CD4-positive, alpha-beta T cell treated with Interleukin-6 at 100 ng/mL for 8 hours (primary cell): ENCODE measurements around the gene CYB561D1.

Experiments used
- DNase-seq: peaks from one replicate; pipeline ENCODE4 v3.0.0-alpha.2; 2020; ENCODE audit warnings: mixed read lengths, low spot score

The CYB561D1 gene

DNA sequence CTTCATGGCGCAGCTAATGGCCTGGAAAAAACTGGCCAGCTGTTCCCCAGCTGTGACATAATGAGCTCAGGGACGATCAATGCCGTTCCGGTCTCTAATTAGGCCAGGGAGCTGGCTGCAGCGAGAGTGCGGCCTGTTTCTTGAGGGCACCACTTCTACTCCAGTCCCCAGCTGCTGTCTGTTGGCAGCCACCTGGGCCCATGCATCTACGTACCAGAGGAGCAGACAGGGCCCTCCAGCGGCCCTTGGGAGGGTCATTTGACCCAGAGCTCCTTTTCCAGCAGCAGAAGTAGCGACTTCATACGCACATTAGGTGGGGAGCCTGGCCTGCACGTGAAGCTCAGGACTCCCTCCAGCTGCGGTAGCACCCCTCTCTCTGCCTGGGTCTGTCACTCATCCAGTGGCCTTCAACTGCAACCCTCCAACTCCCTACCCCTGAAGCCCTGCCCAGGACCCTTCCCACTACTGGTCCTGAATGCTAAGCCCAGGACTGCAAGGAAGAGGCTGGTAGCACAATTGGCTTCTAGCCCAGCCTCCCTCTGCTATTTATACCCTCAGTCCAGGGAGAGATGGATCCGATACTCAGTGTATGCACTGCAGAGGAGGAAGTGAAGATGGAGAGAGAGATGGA lies 36.7 kb downstream of the CYB561D1 start:
- DNase-seq, result no peak

DNA sequence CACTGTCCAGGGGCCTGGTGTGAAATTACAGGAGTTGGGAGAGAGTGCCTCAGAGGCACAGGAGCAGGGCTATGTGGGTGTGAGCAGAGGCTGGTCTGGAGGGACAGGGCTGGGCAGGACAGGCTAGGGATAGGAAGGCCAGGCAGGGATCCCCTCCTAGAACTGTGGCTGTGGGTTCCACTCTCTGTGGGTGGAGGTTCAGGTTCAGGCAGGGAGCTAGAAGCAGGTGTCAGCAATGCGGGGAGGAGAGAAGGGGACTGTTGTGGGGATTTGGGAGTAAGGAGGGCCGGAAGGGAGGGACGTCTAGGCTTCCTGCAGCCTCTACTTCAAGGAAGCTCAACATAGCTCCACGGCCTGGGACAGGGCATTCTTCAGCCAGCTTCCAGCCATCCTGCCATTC lies 37.5 kb downstream of the CYB561D1 start:
- DNase-seq, result no peak

DNA sequence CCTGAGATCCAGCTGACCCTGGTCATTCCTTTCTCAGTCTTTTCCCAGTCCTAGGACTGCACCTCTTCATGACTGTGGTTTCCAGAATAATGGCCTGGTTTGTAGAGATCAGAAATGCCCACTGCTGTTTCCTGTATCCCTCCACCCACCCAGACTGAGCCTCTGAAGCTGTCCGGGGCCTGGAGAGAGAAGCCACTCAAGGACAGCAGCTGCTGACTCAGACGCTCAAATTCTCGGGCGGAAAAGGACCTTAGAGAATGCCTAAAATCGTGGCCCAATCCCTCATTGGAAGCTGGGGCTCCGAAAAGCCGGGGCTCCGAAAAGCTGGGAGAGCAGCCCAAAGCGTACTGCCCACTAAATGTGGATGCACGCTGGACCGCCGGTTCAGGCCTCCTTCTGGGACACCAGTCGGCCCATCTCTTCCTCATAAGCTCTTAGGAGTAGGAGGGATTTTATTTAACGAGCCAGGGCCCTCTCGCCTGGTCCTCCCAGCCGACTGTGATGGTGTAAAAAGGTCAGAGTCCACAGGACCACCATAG lies 38.0 kb downstream of the CYB561D1 start:
- DNase-seq, result no peak

DNA sequence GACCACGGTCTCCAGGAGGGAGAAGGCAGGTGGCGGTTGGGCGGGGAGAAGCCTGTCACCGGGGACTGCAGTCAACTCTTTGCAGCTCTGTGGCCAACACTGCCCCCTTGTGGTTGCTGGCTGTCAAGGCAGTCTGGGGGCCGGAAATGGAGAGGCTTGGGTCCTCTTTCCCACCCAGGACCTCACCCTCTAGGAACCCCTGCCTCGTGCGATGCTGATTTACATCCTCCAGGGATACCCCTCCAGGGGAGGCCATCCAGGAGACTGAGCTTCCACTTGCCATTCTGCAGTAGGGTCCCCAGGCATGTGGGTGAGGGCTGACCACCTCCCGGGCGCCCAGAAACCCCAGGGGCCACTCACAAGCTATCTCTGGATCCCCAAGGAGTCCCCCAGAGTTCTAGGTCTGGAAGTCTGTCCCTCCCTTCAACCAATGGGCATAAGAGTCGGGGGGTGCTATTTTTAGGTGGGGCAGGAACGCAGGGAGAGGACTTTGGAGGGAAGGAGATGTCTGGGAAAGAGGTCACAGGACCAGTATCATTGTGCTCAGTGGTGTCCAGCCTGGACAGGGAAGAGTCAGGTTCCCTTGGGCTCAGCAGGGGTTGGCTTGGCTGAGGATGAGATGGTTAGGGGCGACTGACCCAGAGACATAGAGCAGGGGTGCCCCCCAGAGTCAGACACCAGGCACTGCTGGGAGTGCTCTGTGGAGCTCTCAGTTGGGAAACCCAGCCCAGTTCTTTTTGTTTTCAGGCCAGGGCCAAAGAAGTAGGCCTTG lies 38.7 kb downstream of the CYB561D1 start:
- DNase-seq, result peak; percentile 90

DNA sequence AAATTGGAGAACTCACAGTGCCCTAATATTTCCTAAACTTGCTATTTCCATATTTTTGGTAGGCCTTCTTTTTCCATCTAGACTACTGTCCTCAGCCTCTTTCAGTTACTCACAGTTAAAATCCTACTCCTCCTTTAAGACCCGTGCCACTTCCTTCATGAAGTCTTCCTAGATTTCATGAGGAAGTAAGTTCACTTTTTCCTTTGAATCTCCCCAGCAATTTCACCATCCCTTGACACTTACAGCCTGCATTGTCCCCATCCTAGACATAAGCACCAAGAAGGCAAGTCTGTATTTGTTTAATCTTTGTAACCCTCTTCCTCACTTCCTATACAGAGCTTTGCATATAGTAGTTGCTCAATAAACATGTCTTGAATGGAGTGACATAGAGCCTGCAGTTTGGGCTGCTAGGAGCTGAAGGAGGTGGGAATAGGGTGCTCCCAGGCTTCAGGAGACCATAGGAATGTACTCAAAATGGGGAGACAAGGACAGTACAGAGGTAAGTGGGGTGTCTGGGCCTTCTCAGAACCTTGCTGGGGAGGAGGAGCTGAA lies 40.5 kb downstream of the CYB561D1 start:
- no peak for DNase-seq

DNA sequence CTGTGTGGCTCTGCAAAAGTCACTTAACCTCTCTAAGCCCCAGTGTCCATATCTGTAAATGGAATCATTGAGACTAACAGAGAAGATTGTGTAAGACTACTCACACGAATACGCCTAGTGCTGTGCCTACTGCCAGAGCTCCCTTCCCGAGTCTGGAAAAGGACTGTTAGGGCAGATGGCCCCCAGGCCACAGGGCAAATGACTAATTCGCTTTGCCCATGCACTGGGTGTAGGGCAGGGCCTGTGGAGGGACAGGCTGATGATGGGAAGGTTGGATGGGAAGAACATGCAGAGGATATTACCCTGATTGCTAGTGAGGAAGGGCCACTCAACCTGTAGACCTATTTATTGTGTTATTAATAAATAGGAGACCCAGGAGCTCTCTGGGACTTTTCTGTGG lies 41.6 kb downstream of the CYB561D1 start:
- no peak for DNase-seq

DNA sequence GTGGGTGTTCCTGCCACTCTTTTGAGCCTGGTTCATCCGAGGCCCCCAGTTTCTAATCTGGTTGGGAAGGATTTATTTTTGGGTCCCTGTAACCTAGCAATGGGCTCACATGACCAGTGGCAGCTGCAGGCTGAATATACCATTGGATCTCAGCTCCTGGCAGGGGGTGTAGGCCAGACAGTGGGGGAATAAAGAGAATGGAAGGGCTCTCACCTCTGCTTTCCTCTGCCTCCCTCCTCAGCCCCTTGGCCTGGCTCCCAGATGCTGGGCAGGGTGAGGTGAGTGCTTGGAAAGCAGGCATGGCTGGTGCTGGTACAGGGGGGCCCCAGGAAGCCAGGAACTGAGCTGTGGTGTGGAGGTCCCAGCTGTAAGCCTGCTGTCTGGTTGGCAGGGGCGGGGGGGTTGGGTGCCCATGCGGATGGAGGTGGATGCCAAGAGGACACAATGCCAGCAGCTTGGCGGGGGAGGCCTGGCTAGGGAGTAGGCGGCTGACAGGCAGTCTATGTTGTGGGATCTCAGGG lies 42.1 kb downstream of the CYB561D1 start:
- no peak for DNase-seq

DNA sequence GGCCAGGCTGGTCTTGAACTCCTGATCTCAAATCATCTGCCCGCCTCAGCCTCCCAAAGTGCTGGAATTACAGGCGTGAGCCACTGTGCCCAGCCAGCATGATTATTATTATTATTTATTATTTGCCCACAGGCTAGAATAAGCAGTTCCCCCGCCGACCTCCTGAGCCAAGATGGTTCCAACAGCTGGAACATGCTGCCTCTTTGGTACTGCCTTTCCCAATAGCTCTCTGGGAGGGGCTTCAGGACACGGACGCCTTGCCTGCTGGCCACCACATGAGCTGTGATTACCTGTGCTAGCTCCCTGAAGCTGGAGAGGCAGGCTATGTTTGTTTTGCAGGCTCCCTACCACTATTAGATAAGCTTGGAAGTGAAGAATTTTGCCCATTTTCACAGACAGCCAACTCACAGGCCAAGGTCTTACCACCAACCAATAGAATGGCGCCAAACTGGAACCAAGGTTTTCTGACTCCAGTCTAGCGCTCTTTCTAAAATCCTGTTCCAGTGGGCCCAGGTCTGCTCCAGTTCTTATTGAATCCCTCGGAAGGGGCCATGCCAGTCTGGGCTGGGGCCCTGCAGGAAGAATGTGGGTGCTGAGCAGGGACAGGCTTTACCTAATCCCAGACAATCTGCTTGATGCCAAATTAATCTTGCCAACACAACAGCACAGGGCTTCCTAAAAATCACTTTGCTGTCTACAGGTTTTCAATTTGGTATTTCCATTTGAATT lies 43.7 kb downstream of the CYB561D1 start:
- DNase-seq, result no peak

DNA sequence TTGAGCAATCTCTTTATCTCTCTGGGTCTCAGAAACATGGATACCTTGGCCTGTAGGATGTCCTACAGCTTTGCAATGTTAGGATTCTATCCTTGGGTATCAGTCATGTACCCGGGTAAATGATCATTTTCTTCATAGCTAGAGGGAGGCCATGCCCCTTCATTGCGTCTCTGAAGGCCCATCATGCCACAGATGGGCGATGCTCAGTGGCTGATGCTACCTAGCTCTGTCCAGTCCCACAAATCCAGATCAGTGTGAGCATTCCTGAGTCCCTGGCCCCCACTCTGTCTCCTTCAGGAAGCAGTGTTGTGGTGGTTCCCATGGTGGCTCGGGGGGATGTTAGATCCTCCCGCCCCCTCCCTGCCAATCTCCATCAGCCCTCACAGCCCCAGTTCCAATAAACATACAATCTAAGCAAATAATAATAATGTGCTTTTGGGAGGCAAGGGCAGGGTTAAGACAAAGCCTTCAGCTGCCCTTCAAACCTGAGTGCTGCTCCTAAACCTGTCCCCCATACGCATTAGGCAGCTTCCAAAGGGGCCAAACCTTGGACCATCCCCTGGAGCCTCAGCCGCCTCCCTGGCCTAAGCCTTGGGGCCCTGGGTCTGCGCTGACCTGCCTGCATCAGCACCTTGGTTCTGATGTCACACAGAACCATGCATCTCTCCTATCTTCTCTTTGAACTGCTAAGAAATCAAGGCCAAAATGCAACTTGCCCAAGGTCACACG lies 45.1 kb downstream of the CYB561D1 start:
- no peak for DNase-seq

DNA sequence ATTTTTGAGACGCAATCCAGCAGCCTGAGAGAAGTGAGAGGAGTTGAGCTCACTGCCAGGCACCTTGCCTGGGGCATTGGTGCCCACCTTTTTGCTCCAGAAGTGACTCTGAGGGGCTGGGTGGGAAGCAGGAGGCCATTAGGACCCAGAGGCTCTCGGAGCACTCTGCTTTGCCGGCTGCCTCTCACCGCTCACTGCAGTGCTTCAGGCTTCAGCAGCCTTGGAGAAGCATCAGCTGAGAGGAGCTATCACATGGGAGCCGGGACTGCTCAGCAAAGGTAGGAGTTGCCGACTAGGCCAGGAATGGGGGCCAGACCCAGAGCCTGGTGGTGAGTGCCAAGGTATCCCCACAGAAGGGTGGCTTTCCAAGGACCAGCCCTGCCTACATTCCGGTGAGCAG lies 45.8 kb downstream of the CYB561D1 start, which contains the start of gene GPR61:
Gene GPR61 (plus strand): TSS at position 197 of the 400 bp plus-strand sequence. CDS start 3,151 bp downstream, outside the sequence.
- no peak for DNase-seq

DNA sequence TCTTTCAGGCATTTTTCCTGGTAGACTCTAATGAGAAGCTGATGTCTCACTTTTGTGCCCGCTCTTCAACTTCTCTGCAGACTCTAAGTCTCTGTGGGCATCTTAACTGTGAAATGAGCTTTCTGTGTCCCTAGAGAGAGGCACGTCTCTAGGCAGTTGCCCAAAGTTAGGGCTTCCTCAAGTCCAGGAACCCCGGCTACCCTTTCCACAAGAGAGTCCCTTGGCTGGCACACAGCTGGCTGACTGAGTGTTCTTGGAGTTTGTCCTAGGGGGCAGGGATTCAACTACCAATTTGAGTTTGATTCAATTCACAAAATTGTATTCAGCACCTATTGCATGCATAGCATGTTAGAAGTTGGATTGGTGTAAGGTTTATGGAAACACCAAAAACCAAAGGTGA lies 47.2 kb downstream of the CYB561D1 start:
- DNase-seq, result no peak

DNA sequence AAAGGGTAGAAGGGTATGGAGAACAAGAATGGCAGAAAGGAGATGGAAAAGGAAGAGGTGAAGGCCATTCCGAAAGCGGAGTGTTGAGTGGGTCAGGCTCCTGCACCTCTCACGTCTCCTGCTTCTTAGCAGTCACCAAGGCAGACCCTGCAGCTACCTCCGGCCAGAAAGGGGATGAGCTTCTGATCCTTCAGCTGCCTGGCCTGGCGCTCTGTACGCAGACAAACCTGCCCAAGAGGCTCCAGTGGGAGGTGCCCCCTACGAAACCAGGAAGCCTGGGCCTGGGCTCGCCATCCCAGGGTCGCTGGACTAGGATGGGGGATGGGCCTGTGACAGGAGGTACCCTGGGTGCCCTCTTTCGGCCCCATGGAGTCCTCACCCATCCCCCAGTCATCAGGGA lies 48.8 kb downstream of the CYB561D1 start:
- DNase-seq, result no peak

DNA sequence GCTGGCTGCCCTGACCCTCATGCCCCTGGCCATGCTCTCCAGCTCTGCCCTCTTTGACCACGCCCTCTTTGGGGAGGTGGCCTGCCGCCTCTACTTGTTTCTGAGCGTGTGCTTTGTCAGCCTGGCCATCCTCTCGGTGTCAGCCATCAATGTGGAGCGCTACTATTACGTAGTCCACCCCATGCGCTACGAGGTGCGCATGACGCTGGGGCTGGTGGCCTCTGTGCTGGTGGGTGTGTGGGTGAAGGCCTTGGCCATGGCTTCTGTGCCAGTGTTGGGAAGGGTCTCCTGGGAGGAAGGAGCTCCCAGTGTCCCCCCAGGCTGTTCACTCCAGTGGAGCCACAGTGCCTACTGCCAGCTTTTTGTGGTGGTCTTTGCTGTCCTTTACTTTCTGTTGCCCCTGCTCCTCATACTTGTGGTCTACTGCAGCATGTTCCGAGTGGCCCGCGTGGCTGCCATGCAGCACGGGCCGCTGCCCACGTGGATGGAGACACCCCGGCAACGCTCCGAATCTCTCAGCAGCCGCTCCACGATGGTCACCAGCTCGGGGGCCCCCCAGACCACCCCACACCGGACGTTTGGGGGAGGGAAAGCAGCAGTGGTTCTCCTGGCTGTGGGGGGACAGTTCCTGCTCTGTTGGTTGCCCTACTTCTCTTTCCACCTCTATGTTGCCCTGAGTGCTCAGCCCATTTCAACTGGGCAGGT lies 49.5 kb downstream of the CYB561D1 start:
- no peak for DNase-seq

DNA sequence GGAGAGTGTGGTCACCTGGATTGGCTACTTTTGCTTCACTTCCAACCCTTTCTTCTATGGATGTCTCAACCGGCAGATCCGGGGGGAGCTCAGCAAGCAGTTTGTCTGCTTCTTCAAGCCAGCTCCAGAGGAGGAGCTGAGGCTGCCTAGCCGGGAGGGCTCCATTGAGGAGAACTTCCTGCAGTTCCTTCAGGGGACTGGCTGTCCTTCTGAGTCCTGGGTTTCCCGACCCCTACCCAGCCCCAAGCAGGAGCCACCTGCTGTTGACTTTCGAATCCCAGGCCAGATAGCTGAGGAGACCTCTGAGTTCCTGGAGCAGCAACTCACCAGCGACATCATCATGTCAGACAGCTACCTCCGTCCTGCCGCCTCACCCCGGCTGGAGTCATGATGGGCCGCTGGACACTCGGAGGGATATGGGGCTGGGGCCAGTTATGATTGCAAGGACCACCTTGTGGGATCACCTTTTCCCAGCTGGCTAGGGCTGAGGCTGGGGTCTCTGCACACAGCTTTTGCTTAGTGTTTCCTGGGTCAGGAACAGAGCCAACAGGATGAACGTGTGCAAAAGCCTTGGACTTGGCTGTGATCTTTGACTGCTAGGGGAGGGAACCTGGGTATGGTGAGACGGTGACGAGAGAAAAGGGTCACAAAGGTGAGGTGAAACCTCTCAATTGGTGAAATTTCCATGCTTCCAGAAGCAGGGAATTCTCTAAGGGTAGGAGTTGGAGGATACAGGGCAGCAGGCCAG lies 50.3 kb downstream of the CYB561D1 start:
- no peak for DNase-seq

DNA sequence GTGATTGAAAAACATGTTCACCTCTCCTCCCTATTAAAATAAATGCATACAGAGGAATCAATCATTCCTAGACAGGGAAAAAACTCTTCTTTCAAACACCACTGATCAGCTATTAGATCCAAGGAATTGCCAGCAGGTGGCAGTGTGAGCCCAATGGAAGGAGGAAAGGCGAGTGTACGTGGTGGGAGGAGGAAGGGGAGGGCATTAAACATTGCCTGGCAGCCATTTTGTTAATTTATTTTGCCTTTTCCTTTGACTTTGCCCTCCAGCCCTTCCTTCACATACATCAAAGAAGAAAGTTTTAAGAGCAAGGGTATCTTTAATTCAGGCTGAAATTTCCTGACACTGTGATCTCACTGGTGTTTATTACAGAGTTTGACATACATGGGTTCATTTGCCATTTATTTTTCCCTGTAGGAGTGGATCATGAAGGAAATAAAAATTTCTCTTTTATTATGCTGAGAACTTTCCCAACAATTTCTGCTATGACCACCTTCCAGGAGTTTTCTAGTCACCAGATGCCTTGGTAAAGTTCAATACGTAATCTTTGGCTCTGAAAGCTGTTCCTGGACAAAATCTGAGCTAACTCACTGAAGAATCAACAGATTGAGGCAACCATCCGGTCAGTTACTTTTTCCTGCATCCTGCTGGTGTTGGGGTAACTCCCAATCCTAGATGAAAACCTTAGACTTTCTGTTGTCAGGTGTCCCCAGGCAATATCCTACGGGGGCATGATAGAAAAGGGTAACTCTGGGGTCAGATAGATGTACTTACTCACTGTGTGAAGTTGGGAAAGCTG lies 52.6 kb downstream of the CYB561D1 start:
- peak; percentile 88 for DNase-seq

DNA sequence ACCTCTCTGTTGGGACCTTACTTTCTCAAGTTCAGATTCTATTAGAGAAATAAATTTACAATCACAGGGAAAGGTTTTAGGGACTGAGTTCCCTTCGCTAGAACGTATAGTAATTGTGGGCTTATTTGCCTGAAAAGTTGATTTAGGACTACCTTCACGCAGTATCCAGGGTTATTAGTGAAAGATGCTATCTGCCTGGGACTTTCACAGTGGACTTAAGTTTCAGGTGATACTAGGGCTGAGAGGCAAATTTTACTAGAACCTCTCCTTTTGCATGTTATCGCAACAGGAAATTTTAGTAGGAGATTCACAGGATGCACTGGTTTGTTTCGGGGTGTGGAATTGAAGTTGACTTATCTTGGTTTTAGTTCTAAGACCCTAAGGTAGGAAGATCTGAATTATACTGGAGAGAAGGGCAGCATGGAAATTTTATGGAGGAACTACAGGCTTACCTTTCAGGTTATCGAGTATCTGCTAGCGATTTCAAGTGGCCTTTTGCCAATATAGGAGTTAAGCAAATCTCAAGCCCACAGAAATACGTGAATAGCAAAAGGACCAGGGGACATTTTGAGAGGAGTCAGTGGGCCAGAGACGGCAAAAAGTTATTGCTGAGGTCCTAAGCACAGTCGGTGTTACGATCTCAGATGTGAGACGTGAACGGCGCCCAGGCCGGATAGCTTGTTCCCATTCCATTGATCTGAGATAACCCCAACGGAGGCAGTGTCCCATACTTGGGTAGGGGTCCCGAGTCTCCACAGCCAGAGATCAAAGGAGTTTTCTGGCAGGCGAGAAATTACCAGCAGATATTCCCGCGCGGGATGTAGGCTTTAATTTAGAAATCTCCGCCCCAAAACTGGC lies 53.8 kb downstream of the CYB561D1 start:
- no peak for DNase-seq

DNA sequence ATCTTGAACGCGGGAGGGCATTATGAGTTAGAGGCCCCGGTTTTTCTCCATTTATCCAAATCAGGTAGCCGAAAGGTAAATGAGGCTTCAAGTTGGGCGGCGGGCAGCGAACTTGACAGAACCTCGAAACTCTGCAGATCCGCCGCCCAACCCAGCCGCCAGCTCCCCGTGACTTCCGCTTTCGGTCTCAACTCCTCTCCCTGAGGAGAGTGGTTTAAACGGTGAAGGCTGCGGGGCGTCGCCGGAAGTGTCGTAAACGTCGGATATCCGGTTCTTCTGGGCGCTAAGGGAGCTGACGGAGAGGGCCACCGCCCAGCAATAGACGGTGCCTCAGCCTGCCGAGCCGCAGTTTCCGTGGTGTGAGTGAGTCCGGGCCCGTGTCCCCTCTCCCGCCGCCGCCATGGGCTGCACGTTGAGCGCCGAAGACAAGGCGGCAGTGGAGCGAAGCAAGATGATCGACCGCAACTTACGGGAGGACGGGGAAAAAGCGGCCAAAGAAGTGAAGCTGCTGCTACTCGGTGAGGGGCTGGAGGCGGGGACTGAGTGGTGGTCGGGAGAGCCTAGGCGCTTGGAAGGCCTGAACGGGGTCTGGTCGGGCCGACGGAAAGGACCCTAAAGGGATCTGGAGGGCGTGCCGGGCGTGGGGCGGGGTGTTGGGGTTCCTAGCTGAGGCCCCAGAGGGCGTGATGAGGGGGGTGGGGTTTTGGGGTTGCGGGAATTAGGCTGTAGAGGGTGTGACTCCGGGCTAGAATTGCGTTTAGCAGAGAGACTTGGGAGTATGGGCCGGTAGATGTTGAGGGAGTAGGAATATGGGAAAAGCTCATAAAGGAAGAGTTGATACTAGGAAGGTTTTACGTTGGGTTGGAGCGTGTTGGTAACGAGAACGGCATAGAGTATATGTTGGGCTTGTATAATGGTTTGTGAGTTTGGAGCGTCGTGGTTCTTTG lies 54.7 kb downstream of the CYB561D1 start, which contains the start of gene GNAI3:
Gene GNAI3 (plus strand): TSS at position 295 of the 947 bp plus-strand sequence. CDS start 106 bp downstream, at position 401.
- DNase-seq, result peak; percentile 94
